ENCODE results near the gene VANGL2.

The VANGL2 gene

DNA sequence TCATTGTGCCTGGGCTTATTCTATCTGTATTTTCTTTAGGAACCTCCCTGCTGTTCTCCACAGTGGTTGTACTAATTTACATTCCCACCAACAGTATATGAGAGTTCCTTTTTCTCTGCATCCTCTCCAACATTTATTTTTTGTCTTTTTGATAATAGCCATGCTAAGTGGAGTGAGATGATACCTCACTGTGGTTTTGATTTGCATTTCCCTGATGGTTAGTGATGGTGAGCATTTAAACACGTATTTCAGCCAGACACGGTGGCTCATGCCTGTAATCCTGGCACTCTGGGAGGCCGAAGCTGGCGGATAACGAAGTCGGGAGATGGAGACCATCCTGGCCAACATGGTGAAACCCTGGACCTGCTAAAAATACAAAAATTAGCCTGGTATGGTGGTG lies 64.8 kb downstream of the VANGL2 start:
- DNase-seq: no peak

DNA sequence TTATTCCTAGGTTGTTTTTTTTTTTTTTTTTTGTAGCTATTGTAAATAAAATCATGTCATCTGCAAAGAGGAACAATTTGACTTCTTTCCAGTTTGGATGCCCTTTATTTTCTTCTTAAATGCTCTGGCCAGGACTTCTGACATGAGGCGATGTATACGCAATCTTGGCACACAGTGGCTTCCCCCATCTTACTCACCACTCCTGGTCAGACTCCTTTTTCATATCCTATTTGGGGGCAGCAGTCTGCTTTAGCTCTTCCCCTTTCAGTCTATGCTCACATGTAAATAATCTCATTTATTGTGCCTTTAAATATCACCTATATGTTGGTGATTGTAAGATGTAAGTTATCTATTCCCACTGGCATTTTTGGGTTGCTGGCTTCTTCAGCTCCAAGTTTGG lies 66.6 kb downstream of the VANGL2 start:
- DNase-seq: no peak

DNA sequence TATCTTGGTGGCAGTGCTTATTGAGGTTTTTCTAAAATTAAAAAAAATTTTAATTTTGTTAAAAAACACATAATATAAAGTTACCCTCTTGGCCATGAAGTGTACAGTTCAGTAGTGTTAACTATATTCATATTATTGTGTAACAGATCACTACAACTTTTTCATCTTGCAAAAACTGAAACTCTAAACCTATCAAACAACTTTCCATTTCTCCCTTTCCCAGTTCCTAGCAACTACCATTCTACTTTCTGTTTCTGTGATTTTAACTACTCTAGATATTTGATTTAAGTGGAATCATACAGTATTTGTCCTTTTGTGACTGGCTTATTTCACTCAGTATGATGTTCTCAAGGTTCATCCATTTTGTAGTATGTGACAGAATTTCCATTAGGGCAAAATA lies 67.2 kb downstream of the VANGL2 start:
- no peak for DNase-seq

DNA sequence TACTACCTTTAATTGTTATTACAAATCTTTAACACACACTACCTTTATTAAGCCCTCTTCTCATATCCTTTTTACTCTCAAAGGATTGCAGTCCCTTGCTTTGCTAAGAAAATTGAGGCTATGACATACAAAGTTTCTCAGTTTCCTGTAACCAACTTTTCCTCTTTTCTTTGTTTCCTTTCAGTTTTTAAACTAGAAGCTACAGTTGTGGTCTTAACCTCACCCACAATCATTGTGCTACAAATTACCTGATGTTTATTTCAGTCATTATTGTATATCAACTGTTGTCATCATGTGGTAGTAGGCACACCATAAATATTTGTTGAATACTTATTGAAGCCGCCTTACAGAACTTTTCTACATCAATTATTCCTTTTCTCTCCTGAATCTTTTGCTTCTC lies 70.9 kb downstream of the VANGL2 start:
- DNase-seq: no peak

DNA sequence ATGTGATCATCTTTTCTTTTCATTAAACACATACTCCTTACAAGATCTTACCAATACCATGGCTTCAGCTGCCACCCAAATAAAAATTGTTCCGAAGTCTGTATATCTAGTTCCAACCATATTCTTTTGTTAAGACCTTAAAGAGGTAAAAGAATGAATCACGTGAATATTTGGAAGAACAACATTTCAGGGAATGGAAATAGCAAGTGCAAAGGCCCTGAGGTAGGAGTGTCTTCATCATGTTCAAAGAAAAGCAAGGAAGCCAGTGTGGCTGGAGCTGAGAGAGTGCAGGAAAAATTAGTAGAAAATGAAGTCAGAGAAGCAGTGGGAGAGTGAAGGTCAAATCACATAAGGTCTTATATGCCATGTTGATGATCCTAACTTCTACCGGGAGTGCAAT lies 71.7 kb downstream of the VANGL2 start:
- no peak for DNase-seq

DNA sequence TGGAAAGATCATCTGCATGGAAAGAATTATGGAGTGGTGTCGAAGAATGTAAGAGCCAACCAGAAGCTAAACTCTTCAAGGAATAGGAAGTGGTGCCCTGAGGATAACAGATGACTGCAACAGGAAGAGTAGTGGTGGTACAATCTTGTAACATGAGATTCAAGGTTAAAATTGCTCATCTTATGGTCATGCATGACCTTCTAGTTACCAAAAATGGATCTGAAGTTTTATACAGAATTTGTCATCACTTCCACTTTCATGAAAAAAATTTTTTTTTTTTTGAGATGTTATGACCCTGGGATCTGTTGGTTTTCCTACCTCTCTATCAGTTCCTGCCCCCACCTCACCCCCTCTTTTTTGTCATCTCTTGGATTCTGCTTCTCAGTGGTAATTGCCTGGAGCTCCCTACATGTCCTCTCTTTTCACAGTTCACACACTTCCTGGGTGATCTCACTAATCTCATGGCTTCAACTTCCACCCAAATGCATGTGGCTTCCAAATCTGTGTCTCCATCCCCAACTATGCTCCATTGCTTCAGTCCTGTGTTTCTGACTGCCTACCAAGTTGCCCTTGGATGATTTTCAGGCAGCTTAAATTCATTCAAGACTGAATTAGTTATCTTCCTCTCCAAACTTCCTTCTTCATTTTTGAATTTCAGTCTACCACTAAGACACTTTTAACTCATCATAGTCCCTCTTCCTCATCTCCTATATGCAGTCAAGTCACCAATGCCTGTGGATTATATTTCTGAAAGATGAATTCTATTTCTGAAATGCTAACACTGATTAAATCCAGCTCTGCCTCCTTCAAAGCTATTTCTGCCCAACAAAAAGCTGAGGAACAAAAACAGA lies 74.3 kb downstream of the VANGL2 start:
- no peak for DNase-seq

Data from activated naive CD4-positive, alpha-beta T cell treated with Interleukin-2 at 50 U/mL for 16 hours (primary cell).